ENCODE measurements around the gene OGFRL1.

Gene OGFRL1

DNA sequence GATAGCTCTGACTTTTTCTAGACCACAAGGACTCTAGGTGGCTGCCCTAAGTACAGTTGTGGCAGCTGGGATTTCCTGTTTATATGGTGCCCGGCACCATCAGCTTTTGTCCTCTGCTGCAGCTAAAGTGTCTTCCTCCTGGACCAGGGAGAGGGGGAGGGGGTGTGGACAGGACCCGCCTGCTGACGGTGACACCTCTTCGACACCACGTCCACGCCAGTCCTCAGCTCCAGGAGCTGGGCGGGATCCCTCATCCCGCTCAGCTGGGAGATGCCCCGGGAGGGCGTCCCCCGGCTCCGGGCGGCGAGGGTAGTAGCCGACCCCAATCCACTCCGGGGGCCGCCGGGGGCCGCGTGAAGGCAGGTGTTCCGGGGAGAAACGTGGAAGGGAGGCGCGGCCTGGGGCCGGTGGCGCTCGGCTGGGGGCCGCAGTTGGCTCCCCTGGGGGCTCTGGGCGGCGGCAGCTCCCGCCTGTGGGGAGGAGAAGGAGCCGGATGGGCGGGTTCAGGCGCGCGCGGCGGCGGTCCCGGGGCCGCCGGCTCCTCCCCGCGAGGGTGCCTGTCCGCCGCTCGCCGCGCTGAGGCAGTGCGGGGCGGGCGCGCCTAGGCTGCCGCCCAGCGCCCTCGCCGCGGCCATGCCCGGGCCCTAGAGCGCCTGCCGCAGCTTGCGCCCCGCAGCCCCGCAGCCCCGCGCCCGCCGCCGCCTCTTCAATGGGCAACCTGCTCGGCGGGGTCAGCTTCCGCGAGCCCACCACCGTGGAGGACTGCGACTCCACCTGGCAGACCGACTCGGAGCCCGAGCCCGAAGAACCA lies at the start of gene OGFRL1:
Gene OGFRL1, plus strand, starts transcription at position 584 of the 811 bp plus-strand sequence. Its CDS starts 126 bp downstream, at position 710.
- peak; percentile 82 for DNase-seq (ENCODE audit: low spot score)
- Histone ChIP-seq H3K4me3 (peak within 1 kb of the TSS; percentile 94), H3K27ac (peak within 1 kb of the TSS; percentile 93 to 95)

GRCh38 chr6:71239694-71240093 lies 48.9 kb upstream of the OGFRL1 start:
- no peak overlapping the region for H3K4me3 ChIP-seq

More for the DNA sequence above, at the start of gene OGFRL1:
- TF ChIP-seq, protein P1, sequence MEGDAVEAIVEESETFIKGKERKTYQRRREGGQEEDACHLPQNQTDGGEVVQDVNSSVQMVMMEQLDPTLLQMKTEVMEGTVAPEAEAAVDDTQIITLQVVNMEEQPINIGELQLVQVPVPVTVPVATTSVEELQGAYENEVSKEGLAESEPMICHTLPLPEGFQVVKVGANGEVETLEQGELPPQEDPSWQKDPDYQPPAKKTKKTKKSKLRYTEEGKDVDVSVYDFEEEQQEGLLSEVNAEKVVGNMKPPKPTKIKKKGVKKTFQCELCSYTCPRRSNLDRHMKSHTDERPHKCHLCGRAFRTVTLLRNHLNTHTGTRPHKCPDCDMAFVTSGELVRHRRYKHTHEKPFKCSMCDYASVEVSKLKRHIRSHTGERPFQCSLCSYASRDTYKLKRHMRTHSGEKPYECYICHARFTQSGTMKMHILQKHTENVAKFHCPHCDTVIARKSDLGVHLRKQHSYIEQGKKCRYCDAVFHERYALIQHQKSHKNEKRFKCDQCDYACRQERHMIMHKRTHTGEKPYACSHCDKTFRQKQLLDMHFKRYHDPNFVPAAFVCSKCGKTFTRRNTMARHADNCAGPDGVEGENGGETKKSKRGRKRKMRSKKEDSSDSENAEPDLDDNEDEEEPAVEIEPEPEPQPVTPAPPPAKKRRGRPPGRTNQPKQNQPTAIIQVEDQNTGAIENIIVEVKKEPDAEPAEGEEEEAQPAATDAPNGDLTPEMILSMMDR (IDR thresholded peaks at IDR 0.05) = no peak

GRCh38 chr6:71245265-71246049 lies 43.2 kb upstream of the OGFRL1 start:
- DNase-seq (ENCODE audit: low spot score) = no peak
- Histone ChIP-seq H3K4me3 (no peak overlapping the region), H3K27ac (no peak overlapping the region)
- TF ChIP-seq, protein P1 (IDR thresholded peaks at IDR 0.05) = no peak

More at GRCh38 chr6:71239694-71240093, 48.9 kb upstream of the OGFRL1 start:
- TF ChIP-seq, protein P1 (IDR thresholded peaks at IDR 0.05) = no peak
- no peak overlapping the region for H3K27ac ChIP-seq
- DNase-seq (ENCODE audit: low spot score) = no peak

DNA sequence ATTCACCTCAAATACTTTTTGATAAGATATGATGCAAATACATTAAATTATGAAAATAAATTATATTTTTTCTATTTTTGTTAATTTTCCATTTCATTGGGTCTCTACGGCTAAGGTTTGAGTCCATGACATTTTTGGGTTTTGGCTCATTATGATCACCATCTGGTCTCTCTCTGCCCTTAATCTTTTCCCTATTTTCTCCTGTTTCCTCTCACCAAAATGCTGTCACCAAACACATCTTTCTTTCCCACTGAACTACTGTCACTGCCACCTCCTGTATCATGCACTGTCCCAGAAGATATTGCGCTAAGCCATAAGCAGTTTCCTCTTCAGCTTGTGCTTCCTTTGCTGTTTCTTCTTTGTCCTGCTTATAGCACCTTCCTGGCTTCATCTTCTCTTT lies 42.0 kb upstream of the OGFRL1 start:
- DNase-seq (ENCODE audit: low spot score) = no peak
- TF ChIP-seq, protein P1 (IDR thresholded peaks at IDR 0.05) = no peak
- Histone ChIP-seq H3K27ac (no peak overlapping the region), H3K4me3 (no peak overlapping the region)

- no peak for DNase-seq (ENCODE audit: low spot score)
- TF ChIP-seq, protein P1 (IDR thresholded peaks at IDR 0.05) = no peak
- H3K27ac ChIP-seq = peak overlapping the region in 1 of 2 donors; percentile 19
- no peak overlapping the region for H3K4me3 ChIP-seq
These were observed 40.3 kb upstream of the OGFRL1 start for GRCh38 chr6:71248306-71248765.

DNA sequence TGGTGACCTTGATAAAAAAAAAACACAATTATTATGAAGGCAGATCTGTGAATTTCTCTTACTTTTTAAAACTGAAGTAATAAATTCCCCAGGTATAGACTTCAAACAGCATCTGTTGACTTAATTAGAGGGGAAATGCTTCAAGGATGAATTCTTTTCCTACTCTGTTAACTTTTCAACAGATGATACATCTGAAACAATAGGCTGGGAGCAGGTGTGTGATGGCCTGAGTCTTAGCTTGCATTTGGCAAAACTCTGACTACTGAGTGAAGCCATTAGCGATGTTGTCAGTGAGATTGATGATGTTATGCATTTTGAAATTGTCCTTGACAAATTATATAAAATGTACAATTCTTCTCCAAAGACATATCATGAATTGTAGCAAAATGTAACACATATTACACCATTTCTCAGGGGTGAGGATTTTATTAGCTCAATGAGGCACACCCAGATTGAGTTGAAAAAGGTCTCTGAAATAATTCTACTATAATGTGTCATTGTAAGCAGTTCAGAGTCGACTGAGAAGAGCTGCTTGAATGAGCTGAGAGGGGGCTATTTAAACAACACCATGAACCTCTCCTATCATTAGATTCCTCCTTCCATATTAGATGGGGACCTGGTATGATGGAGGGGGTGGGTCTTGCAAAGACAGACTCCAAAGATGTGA lies 39.6 kb upstream of the OGFRL1 start:
- Histone ChIP-seq H3K4me3 (no peak overlapping the region), H3K27ac (peak overlapping the region in 1 of 2 donors; percentile 19)
- TF ChIP-seq, protein P1 (IDR thresholded peaks at IDR 0.05) = no peak
- no peak for DNase-seq (ENCODE audit: low spot score)

All from coronary artery (tissue), 2 donors.